Neutrophil (primary cell): ENCODE results near the gene MYO5B.

ENCODE experiments used
- H3K27ac ChIP-seq: fragments of 200-600 bp; sonication (generic); 2 replicates; pipeline ENCODE4 v1.5.1; 2016; ENCODE audit warnings: mild to moderate bottlenecking, moderate library complexity
- H3K27me3 ChIP-seq: fragments of 200-600 bp; sonication (generic); 2 replicates; pipeline ENCODE4 v1.6.0; 2016; ENCODE audit warnings: mild to moderate bottlenecking
- H3K36me3 ChIP-seq: fragments of 200-600 bp; sonication (generic); 2 replicates; pipeline ENCODE4 v1.5.1; 2017
- H3K4me1 ChIP-seq, 2 experiments: fragments of 200-600 bp in 1 of 2; sonication (generic) in 1 of 2; 1 replicate in 1 of 2; 2 replicates in 1 of 2; pipeline versions ENCODE4 v1.5.1 to v1.6.1; 2013 to 2016; ENCODE audit warnings: low read depth in 1 of 2, low read length in 1 of 2, mild to moderate bottlenecking in 1 of 2, moderate library complexity in 1 of 2; ENCODE audit not compliant: control insufficient read depth in 1 of 2, insufficient read depth in 1 of 2
- H3K4me3 ChIP-seq, 2 experiments: fragments of 200-600 bp in 1 of 2; sonication (generic) in 1 of 2; 1 replicate in 1 of 2; 2 replicates in 1 of 2; pipeline ENCODE4 v1.5.1; 2013 to 2016; ENCODE audit warnings: low read depth in 1 of 2, low read length in 1 of 2, mild to moderate bottlenecking in 1 of 2, moderate library complexity in 1 of 2
- H3K9me3 ChIP-seq: fragments of 200-600 bp; sonication (generic); 2 replicates; pipeline ENCODE4 v1.5.1; 2016
- CTCF ChIP-seq: fragments of 200-600 bp; sonication (generic); IDR thresholded peaks from 2 replicates; pipeline ENCODE4 v1.5.1; 2016; ENCODE audit warnings: antibody characterized with exemption

The MYO5B gene

GRCh38 chr18:49876536-49876935 is 318.4 kb downstream of the MYO5B start:
- H3K36me3 ChIP-seq: no peaks in the 10 kb centered on the region
- H3K27ac ChIP-seq: no peak overlapping the region
- no peaks in the 10 kb centered on the region for H3K9me3 ChIP-seq
- H3K27me3 ChIP-seq: peaks cover 9% of the 10 kb centered on the region
- no peak overlapping the region for H3K4me3 ChIP-seq
- no peak for TF ChIP-seq CTCF
- H3K4me1 ChIP-seq: no peaks in the 10 kb centered on the region

- H3K4me3 ChIP-seq: no peak overlapping the region
- H3K36me3 ChIP-seq: no peaks in the 10 kb centered on the region
- H3K9me3 ChIP-seq: no peaks in the 10 kb centered on the region
- no peak for TF ChIP-seq CTCF
- H3K27me3 ChIP-seq: peaks cover 9% of the 10 kb centered on the region
- no peak overlapping the region for H3K27ac ChIP-seq
- H3K4me1 ChIP-seq: no peaks in the 10 kb centered on the region
These were observed 319.2 kb downstream of the MYO5B start for GRCh38 chr18:49875783-49876182.

GRCh38 chr18:49875155-49875554 is 319.8 kb downstream of the MYO5B start:
- no peaks in the 10 kb centered on the region for H3K36me3 ChIP-seq
- peaks cover 9% of the 10 kb centered on the region for H3K27me3 ChIP-seq
- no peaks in the 10 kb centered on the region for H3K4me1 ChIP-seq
- no peaks in the 10 kb centered on the region for H3K9me3 ChIP-seq
- no peak overlapping the region for H3K4me3 ChIP-seq
- no peak for TF ChIP-seq CTCF
- no peak overlapping the region for H3K27ac ChIP-seq

GRCh38 chr18:49874238-49874637 is 320.7 kb downstream of the MYO5B start:
- H3K4me3 ChIP-seq: no peak overlapping the region
- no peaks in the 10 kb centered on the region for H3K9me3 ChIP-seq
- H3K27me3 ChIP-seq: peaks cover 9% of the 10 kb centered on the region
- no peaks in the 10 kb centered on the region for H3K36me3 ChIP-seq
- H3K4me1 ChIP-seq: no peaks in the 10 kb centered on the region
- TF ChIP-seq CTCF: no peak
- H3K27ac ChIP-seq: no peak overlapping the region

GRCh38 chr18:49869354-49869753 is 325.6 kb downstream of the MYO5B start:
- Histone ChIP-seq H3K27ac (no peak overlapping the region), H3K36me3 (no peaks in the 10 kb centered on the region), H3K27me3 (no peaks in the 10 kb centered on the region), H3K4me1 (no peaks in the 10 kb centered on the region), H3K4me3 (no peak overlapping the region), H3K9me3 (no peaks in the 10 kb centered on the region)
- TF ChIP-seq CTCF: no peak

- Histone ChIP-seq H3K27me3 (no peaks in the 10 kb centered on the region), H3K4me3 (no peak overlapping the region), H3K27ac (no peak overlapping the region), H3K9me3 (no peaks in the 10 kb centered on the region), H3K4me1 (no peaks in the 10 kb centered on the region), H3K36me3 (no peaks in the 10 kb centered on the region)
- TF ChIP-seq CTCF: no peak
These were observed 328.3 kb downstream of the MYO5B start for GRCh38 chr18:49866680-49867079.
